HG03439 (cell line): ENCODE data around the gene CTNNAL1.

Experiments used
- ATAC-seq: cut with Tn5 transposase; IDR thresholded peaks from one replicate; pipeline ENCODE4 v1.9.1; 2021; ENCODE audit warnings: mild to moderate bottlenecking, moderate library complexity; ENCODE audit not compliant: unreplicated experiment

Gene CTNNAL1

GRCh38 chr9:108894225-108894997 lies 118.9 kb downstream of the CTNNAL1 start:
- ATAC-seq, result no peak
